ENCODE results near the gene FHL2. TPM values are rescaled to one million over a fixed set of nuclear protein-coding genes. Genes with fewer than 3 reads are reported as not detected.

The FHL2 gene
- total and polyA plus RNA-seq, 9 of the 15 experiments (the other 6 are each of a cell fraction or from before 2014, with no cell fraction given), result 7.5 to 33.1 (median 23.9) TPM

- no peak for TF ChIP-seq CCNT2 (IDR thresholded peaks at IDR 0.05; ENCODE audit: borderline replicate concordance, extremely low read depth, insufficient read length, low read depth, low read length)
- no peak for TF ChIP-seq ZNF696 (CRISPR knock-in tag; conservative IDR thresholded peaks at IDR 0.05)
- TF ChIP-seq ILK (tag; IDR thresholded peaks at IDR 0.05; ENCODE audit: borderline replicate concordance, low read depth), result no peak
- TF ChIP-seq CREB1 (IDR thresholded peaks at IDR 0.05), result no peak
- TF ChIP-seq CREB1 (CRISPR knock-in tag; IDR thresholded peaks at IDR 0.05), result no peak
- TF ChIP-seq FOXP1 (CRISPR knock-in tag; IDR thresholded peaks at IDR 0.05), result no peak
- TF ChIP-seq DNMT1 (IDR thresholded peaks at IDR 0.05), result no peak
- no peak for TF ChIP-seq GATAD2A (IDR thresholded peaks at IDR 0.05)
Observed at GRCh38 chr2:105384216-105384615, 14.6 kb downstream of the FHL2 start (continued).

GRCh38 chr2:105383432-105384166, 15.3 kb downstream of the FHL2 start:
- H3K79me2 ChIP-seq (ENCODE audit: control insufficient read depth, insufficient read depth, low read length), result no peaks in the 10 kb centered on the region
- 88% methylated on average over 8 of the region's 8 CpGs for WGBS (ENCODE audit: insufficient coverage, low coverage, missing lambda C conversion rate)
- H3K27me3 ChIP-seq (ENCODE audit: control insufficient read depth in 2 of 2, insufficient read depth in 2 of 2, low read length in 2 of 2), result no peaks in the 10 kb centered on the region
- H3K27ac ChIP-seq (ENCODE audit: extremely low read depth, low read depth, low read length), result no peak overlapping the region
- no peak overlapping the region for H3K9ac ChIP-seq (ENCODE audit: insufficient read depth in 1 of 2, low read depth in 2 of 2, low read length in 2 of 2)
- ChIA-PET CTCF (ENCODE audit: low intra/inter-chr PET ratio) (interaction anchor here (0.9 kb wide), 1 partner anchor 137 kb away, joined by 3 read pairs; no protein-coding TSS in a partner anchor), POLR2A (interaction anchor here (1.2 to 1.3 kb wide), 2 partner anchors 9 to 11 kb away, joined by 3 to 4 read pairs; no protein-coding TSS in a partner anchor)
- DNase-seq (ENCODE audit: extremely low read depth in 1 of 4, low spot score in 3 of 4) (no peak), FAIRE-seq (no peak), ATAC-seq (no peak)
- no peaks in the 10 kb centered on the region for H4K20me1 ChIP-seq (replicated peaks; ENCODE audit: control insufficient read depth, insufficient read depth, low read length)
- H2AFZ ChIP-seq (ENCODE audit: low read depth, low read length), result no peak overlapping the region
- no peaks in the 10 kb centered on the region for H3K9me1 ChIP-seq (ENCODE audit: control insufficient read depth, insufficient read depth, low read length)
- no peak overlapping the region for H3K4me3 ChIP-seq
- H3K4me2 ChIP-seq (ENCODE audit: insufficient read depth, low read length), result no peak overlapping the region
- H3K4me1 ChIP-seq (replicated peaks in 1 of 2; ENCODE audit: control insufficient read depth in 2 of 2, insufficient read depth in 2 of 2, low read length in 2 of 2), result peaks cover 4 to 20% of the 10 kb centered on the region in 2 experiments; a peak in 4 of 5 replicates
- H3K9me3 ChIP-seq (replicated peaks; ENCODE audit: control insufficient read depth, insufficient read depth, low read depth, low read length), result no peaks in the 10 kb centered on the region
- peaks cover 65% of the 10 kb centered on the region; the same call in 2 of the 3 replicates for H3K36me3 ChIP-seq (ENCODE audit: control insufficient read depth, insufficient read depth, low read length)
- TF ChIP-seq SPI1 (IDR thresholded peaks at IDR 0.05; ENCODE audit: borderline replicate concordance, low read depth, low read length), result peak; percentile 4; the same call in 1 of the 2 replicates
- no peak for TF ChIP-seq ZNF444 (CRISPR knock-in tag; IDR thresholded peaks at IDR 0.05)
- in situ Hi-C loops (cut with MboI) (no loop called here), intact Hi-C loops (cut with micrococcal nuclease) (no loop called here)
- BruUV-seq (replicated peaks), result TSS peak; percentile 18
